Mucosa of descending colon (tissue), 3 donors: ENCODE data around the gene EDEM1. TPM values are rescaled to one million over a fixed set of nuclear protein-coding genes. Genes with fewer than 3 reads are reported as not detected.
A peak's percentile ranks its signal among the peaks of the same experiment; 100 is the strongest.
"Not testable (repeated sequence)": the region's sequence is repeated elsewhere in the genome, so short reads cannot be mapped to it uniquely, and the experiment has no call there.

ENCODE experiments used
- ATAC-seq: fragments of 200-7000 bp; cut with Tn5 transposase; one replicate; pipeline ENCODE4 v1.9.1; 2020; ENCODE audit warnings: mild to moderate bottlenecking, moderate library complexity
- DNase-seq, 3 donors: peaks; one replicate each; pipeline ENCODE4 v3.0.0-alpha.2; 2020
- H3K36me3 ChIP-seq: fragments of 200-600 bp; one replicate; pipeline ENCODE4 v1.8.0; 2021; ENCODE audit warnings: low read depth, mild to moderate bottlenecking
- H3K4me1 ChIP-seq: fragments of 200-600 bp; one replicate; pipeline ENCODE4 v1.8.0; 2021; ENCODE audit warnings: low read depth, mild to moderate bottlenecking
- H3K4me3 ChIP-seq: fragments of 200-600 bp; one replicate; pipeline ENCODE4 v1.8.0; 2021; ENCODE audit warnings: mild to moderate bottlenecking
- H3K9me3 ChIP-seq: fragments of 200-600 bp; one replicate; pipeline ENCODE4 v1.8.0; 2021; ENCODE audit warnings: mild to moderate bottlenecking
- intact Hi-C, 2 donors: fragments of 100-400 bp; cut with DNase I in 1 of 2; cut with micrococcal nuclease in 1 of 2; formaldehyde crosslinking; loops; one replicate each; pipeline versions ENCODE4 v1.11.0 to v1.11.1; 2022; cut with DNase I, micrococcal nuclease
- total RNA-seq, 3 donors: library from RNA; stranded (reverse); fragmentation: NEBNext Ultra II Directional in 2 of 3; extraction: Animal tissue kit (Norgen Biotek cat#: 25700) in 2 of 3; gene quantifications; one replicate each; pipeline versions ENCODE4 v1.2.1 to v1.2.4, GENCODE V29; 2021 to 2023
- TF ChIP-seq, protein P1 (sequence below): fragments of 200-600 bp; IDR thresholded peaks from one replicate; pipeline ENCODE4 v1.8.0; 2022; ENCODE audit warnings: antibody characterized with exemption, mild to moderate bottlenecking
- donor health status: DM: no; HTN: no; CAD: no; lungs with moderate emphysema.
- donor health status: DM: no; HTN: no; CAD: no.
- donor health status: DM: no; HTN: yes; CAD: no.

Gene EDEM1
- total RNA-seq, 3 donors from 2014 or later: 30.3 to 52.6 (median 45.4) TPM

DNA sequence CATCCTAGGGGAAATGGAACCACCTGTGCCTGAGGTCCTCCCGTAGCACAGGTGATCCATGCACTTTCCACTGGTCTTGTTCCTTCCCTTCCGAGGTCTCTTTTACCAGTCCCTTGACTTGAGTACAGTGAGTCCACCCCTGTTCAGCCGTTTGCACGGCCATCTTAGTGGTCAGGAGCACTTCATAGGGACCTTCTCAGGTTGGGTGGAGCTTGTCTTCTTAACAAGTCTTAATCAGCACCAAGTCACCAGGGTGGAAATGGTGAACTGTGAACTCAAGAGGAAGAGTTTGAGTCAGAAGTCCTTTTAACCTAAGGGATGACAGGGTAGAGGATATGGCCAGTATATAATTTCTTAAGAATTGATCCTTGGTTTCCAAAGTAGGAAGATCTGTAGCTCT lies 44.0 kb upstream of the EDEM1 start:
- peak; percentile 34 for ATAC-seq

DNA sequence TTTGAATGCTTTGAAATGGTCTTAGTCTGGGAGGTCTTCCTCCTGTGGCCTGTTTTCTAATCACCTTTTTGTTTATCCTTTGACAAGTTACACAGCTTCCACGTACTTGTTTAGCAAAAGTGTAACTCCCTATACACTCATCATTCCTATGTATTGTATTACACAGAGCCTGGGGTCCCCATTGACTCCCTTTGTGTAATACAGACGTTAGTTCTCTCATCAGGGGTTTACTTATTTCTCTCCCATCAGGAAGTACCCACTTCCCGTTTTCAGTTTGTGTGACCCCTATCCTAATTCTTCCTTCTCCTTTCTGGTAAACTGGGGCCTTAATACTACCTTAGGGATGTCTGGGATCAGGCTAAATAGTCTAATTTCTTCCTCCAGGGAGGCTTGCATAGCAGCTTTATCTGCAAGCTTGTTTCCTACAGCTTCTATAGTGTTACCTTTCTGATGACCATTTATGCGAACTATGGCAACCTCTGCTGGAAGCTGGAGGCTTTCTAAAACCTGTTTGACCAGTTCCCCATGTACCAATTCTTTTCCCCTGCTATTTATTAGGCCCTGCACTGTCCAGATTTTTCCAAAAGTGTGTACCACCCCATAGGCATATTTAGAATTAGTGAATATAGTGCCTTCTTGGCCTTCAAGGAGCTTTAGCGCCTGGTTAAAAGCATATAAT lies 43.1 kb upstream of the EDEM1 start:
- TF ChIP-seq, protein P1, sequence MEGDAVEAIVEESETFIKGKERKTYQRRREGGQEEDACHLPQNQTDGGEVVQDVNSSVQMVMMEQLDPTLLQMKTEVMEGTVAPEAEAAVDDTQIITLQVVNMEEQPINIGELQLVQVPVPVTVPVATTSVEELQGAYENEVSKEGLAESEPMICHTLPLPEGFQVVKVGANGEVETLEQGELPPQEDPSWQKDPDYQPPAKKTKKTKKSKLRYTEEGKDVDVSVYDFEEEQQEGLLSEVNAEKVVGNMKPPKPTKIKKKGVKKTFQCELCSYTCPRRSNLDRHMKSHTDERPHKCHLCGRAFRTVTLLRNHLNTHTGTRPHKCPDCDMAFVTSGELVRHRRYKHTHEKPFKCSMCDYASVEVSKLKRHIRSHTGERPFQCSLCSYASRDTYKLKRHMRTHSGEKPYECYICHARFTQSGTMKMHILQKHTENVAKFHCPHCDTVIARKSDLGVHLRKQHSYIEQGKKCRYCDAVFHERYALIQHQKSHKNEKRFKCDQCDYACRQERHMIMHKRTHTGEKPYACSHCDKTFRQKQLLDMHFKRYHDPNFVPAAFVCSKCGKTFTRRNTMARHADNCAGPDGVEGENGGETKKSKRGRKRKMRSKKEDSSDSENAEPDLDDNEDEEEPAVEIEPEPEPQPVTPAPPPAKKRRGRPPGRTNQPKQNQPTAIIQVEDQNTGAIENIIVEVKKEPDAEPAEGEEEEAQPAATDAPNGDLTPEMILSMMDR: no peak
- DNase-seq (no peak), ATAC-seq (no peak)
- H3K36me3 ChIP-seq: no peaks in the 10 kb centered on the region
- peaks cover 3% of the 10 kb centered on the region for H3K4me1 ChIP-seq
- no peak overlapping the region for H3K4me3 ChIP-seq
- intact Hi-C loops: no loop called here
- H3K9me3 ChIP-seq: no peaks in the 10 kb centered on the region

More for the DNA sequence above, 44.0 kb upstream of the EDEM1 start:
- Histone ChIP-seq H3K4me1 (peaks cover 3% of the 10 kb centered on the region), H3K4me3 (no peak overlapping the region), H3K9me3 (no peaks in the 10 kb centered on the region), H3K36me3 (no peaks in the 10 kb centered on the region)
- no peak for DNase-seq
- intact Hi-C loops: no loop called here
- TF ChIP-seq, protein P1: no peak

DNA sequence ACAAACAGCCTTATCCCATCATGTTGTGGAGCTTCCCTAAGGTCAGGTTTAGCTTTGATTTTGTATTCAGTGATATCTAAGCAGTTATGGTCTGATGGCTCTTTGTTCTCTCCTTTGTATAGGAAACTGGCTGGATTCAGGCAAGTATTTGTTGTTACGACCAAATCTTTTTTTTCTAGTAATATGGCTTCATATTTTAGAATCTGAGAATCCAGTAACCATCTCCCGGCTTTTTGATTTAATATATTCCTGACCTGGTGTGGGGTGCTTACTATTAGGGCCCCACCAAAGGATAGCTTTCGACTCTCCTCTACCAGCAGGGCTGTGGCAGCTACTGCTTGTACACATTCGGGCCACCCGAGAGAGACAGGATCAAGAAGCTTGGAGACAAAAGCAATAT lies 42.4 kb upstream of the EDEM1 start:
- no peak for ATAC-seq
- intact Hi-C loops: no loop called here
- DNase-seq: no peak
- H3K4me1 ChIP-seq: peaks cover 3% of the 10 kb centered on the region
- H3K9me3 ChIP-seq: no peaks in the 10 kb centered on the region
- no peak overlapping the region for H3K4me3 ChIP-seq
- TF ChIP-seq, protein P1: no peak
- no peaks in the 10 kb centered on the region for H3K36me3 ChIP-seq

DNA sequence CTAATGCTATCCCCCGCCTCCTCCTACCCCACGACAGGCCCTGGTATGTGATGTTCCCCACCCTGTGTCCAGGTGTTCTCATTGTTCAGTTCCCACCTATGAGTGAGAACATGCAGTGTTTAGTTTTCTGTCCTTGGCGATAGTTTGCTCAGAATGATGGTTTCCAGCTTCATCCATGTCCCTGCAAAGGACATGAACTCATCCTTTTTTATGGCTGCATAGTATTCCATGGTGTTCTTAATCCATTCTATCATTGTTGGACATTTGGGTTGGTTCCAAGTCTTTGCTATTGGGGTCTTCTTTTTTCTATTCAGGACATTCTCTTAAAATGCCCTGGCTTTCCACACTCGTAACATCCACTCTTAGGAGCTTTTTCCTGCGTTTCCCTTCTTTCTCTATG lies 40.4 kb upstream of the EDEM1 start:
- H3K36me3 ChIP-seq, H3K9me3 ChIP-seq, H3K4me1 ChIP-seq, H3K4me3 ChIP-seq, ATAC-seq, DNase-seq, intact Hi-C loops: not testable (repeated sequence)

DNA sequence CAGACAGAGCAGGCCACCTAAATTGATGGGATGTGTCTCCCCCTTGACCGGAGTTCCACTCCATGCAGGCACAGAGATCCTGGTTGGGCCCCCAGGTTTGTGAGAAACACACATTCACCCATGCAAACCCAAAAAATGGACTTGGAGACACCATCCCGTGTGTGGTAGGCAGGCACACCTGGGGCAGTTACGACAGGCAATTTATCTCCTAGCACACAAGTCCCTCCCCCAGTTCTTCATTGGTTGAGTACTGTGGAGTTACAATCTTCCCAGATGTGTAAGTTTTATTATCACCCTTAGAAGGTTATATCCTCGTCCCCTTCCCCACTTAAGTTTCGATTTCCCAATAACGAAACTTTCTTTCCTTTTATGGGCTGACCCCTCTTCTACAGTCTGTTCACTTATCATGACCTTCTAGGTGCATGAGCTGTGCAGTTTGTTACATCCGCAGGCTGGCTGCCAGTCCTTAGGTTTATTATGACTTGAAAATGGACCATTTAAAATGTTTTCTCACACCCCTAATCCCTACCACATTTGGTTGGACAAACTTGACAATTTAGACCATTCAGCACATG lies 38.1 kb upstream of the EDEM1 start:
- no peaks in the 10 kb centered on the region for H3K36me3 ChIP-seq
- intact Hi-C loops: no loop called here
- TF ChIP-seq, protein P1: no peak
- DNase-seq (no peak), ATAC-seq (no peak)
- H3K4me3 ChIP-seq: no peak overlapping the region
- H3K4me1 ChIP-seq: no peaks in the 10 kb centered on the region
- H3K9me3 ChIP-seq: no peaks in the 10 kb centered on the region

DNA sequence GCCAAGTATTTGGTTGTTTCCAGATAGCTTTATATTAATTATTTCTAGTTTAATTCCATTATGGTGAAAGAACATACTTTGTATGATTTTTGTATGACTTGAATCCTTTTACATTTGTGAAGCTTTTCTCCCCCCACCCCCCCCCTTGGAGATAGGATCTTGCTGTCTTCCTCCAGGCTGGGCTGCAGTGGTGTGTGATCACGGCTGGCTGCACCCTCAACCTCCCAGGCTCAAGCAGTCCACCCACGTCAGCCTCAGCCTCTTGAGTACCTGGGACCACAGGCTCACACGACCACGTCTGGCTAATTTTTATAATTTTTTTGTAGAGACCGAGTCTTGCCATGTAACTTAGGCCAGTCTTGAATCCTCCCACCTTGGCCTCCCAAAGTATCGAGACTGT lies 35.9 kb upstream of the EDEM1 start:
- intact Hi-C loops: no loop called here
- DNase-seq (no peak), ATAC-seq (no peak)
- TF ChIP-seq, protein P1: no peak
- Histone ChIP-seq H3K9me3 (no peaks in the 10 kb centered on the region), H3K4me3 (no peak overlapping the region), H3K4me1 (no peaks in the 10 kb centered on the region), H3K36me3 (no peaks in the 10 kb centered on the region)
